ENCODE results near the gene KIF20A.

KIF20A gene

GRCh38 chr5:138210985-138211384, 32.1 kb downstream of the KIF20A start:
- WGBS (ENCODE audit: insufficient coverage): 100% methylated on average over 2 of the region's 3 CpGs

GRCh38 chr5:138212828-138213160, 33.9 kb downstream of the KIF20A start:
- no peaks in the 10 kb centered on the region for H3K27me3 ChIP-seq (replicated peaks in 2 of 5; ENCODE audit: control insufficient read depth in 4 of 5, insufficient read depth in 5 of 5, low read length in 4 of 5)
- no peak for DNase-seq
- H3K9me3 ChIP-seq (ENCODE audit: control extremely low read depth in 1 of 5, control insufficient read depth in 4 of 5, insufficient read depth in 2 of 5, low read depth in 1 of 5, low read length in 4 of 5): no peaks in the 10 kb centered on the region
- peaks cover 0 to 13% (median 9%) of the 10 kb centered on the region in 4 experiments for H3K36me3 ChIP-seq (ENCODE audit: control insufficient read depth in 4 of 4, insufficient read depth in 4 of 4, low read length in 3 of 4)
- 0% methylated on average over 8 of the region's 8 CpGs for WGBS (ENCODE audit: insufficient coverage)
- H3K27ac ChIP-seq (ENCODE audit: insufficient read depth in 1 of 2, low read depth in 1 of 2, low read length in 2 of 2, poor library complexity in 1 of 2, severe bottlenecking in 2 of 2): peak overlapping the region; percentile 94 to 97
- H3K4me3 ChIP-seq (ENCODE audit: control insufficient read depth in 1 of 7, extremely low read depth in 1 of 7, insufficient read depth in 4 of 7, low read depth in 2 of 7, low read length in 6 of 7): peak overlapping the region; percentile 80 to 100 (median 99)
- peaks cover 6 to 20% (median 12%) of the 10 kb centered on the region in 4 experiments for H3K4me1 ChIP-seq (ENCODE audit: control extremely low read depth in 1 of 4, control insufficient read depth in 4 of 4, insufficient read depth in 4 of 4, low read length in 3 of 4)
- CTCF ChIA-PET: interaction anchor here (1.0 to 2.8 kb wide), 6 partner anchors 10 to 139 kb away, joined by 3 to 18 read pairs (median 4); no protein-coding TSS in a partner anchor
- POLR2A ChIA-PET: interaction anchor here (0.6 kb wide), 1 partner anchor 268 kb away, joined by 3 read pairs; no protein-coding TSS in a partner anchor

More at GRCh38 chr5:138210985-138211384, 32.1 kb downstream of the KIF20A start:
- Histone ChIP-seq H3K4me1 (ENCODE audit: control extremely low read depth in 1 of 4, control insufficient read depth in 4 of 4, insufficient read depth in 4 of 4, low read length in 3 of 4) (peaks cover 6 to 20% (median 12%) of the 10 kb centered on the region in 4 experiments), H3K27ac (ENCODE audit: insufficient read depth in 1 of 2, low read depth in 1 of 2, low read length in 2 of 2, poor library complexity in 1 of 2, severe bottlenecking in 2 of 2) (no peak overlapping the region), H3K27me3 (replicated peaks in 2 of 5; ENCODE audit: control insufficient read depth in 4 of 5, insufficient read depth in 5 of 5, low read length in 4 of 5) (no peaks in the 10 kb centered on the region), H3K36me3 (ENCODE audit: control insufficient read depth in 4 of 4, insufficient read depth in 4 of 4, low read length in 3 of 4) (peaks cover 0 to 19% (median 18%) of the 10 kb centered on the region in 4 experiments), H3K4me3 (ENCODE audit: control insufficient read depth in 1 of 7, extremely low read depth in 1 of 7, insufficient read depth in 4 of 7, low read depth in 2 of 7, low read length in 6 of 7) (no peak overlapping the region), H3K9me3 (ENCODE audit: control extremely low read depth in 1 of 5, control insufficient read depth in 4 of 5, insufficient read depth in 2 of 5, low read depth in 1 of 5, low read length in 4 of 5) (no peaks in the 10 kb centered on the region)
- DNase-seq: no peak
- ChIA-PET POLR2A (no interaction called here), CTCF (interaction anchor here (0.8 to 2.1 kb wide), 4 partner anchors 13 to 73 kb away, joined by 3 to 8 read pairs (median 3); no protein-coding TSS in a partner anchor)

GRCh38 chr5:138213161-138214029, 34.5 kb downstream of the KIF20A start, which contains the start of gene CDC23:
TSS of gene CDC23 (minus strand) at chr5:138213323. CDS start at chr5:138213312, 11 bp downstream.
- no peaks in the 10 kb centered on the region for H3K9me3 ChIP-seq (ENCODE audit: control extremely low read depth in 1 of 5, control insufficient read depth in 4 of 5, insufficient read depth in 2 of 5, low read depth in 1 of 5, low read length in 4 of 5)
- H3K27me3 ChIP-seq (replicated peaks in 2 of 5; ENCODE audit: control insufficient read depth in 4 of 5, insufficient read depth in 5 of 5, low read length in 4 of 5): no peaks in the 10 kb centered on the region
- peak within 1 kb of the TSS; percentile 94 to 97 for H3K27ac ChIP-seq (ENCODE audit: insufficient read depth in 1 of 2, low read depth in 1 of 2, low read length in 2 of 2, poor library complexity in 1 of 2, severe bottlenecking in 2 of 2)
- ChIA-PET CTCF (interaction anchor here (1.0 to 2.8 kb wide), 7 partner anchors 9 to 138 kb away, joined by 3 to 18 read pairs (median 4); no protein-coding TSS in a partner anchor), POLR2A (interaction anchor here (0.5 to 0.6 kb wide), 2 partner anchors 18 to 269 kb away, joined by 3 to 5 read pairs; no protein-coding TSS in a partner anchor)
- H3K36me3 ChIP-seq (ENCODE audit: control insufficient read depth in 4 of 4, insufficient read depth in 4 of 4, low read length in 3 of 4): peaks cover 0 to 8% (median 5%) of the 10 kb centered on the region in 4 experiments
- peak; percentile 97 to 98 (median 97) for DNase-seq
- peaks cover 6 to 20% (median 12%) of the 10 kb centered on the region in 4 experiments for H3K4me1 ChIP-seq (ENCODE audit: control extremely low read depth in 1 of 4, control insufficient read depth in 4 of 4, insufficient read depth in 4 of 4, low read length in 3 of 4)
- WGBS (ENCODE audit: insufficient coverage): under 1% methylated on average over 26 of the region's 32 CpGs
- peak within 1 kb of the TSS; percentile 80 to 100 (median 99) for H3K4me3 ChIP-seq (ENCODE audit: control insufficient read depth in 1 of 7, extremely low read depth in 1 of 7, insufficient read depth in 4 of 7, low read depth in 2 of 7, low read length in 6 of 7)

GRCh38 chr5:138216799-138217198, 37.9 kb downstream of the KIF20A start:
- peaks cover 0 to 2% (median 0%) of the 10 kb centered on the region in 5 experiments for H3K9me3 ChIP-seq (ENCODE audit: control extremely low read depth in 1 of 5, control insufficient read depth in 4 of 5, insufficient read depth in 2 of 5, low read depth in 1 of 5, low read length in 4 of 5)
- no peak overlapping the region for H3K4me3 ChIP-seq (ENCODE audit: control insufficient read depth in 1 of 7, extremely low read depth in 1 of 7, insufficient read depth in 4 of 7, low read depth in 2 of 7, low read length in 6 of 7)
- POLR2A ChIA-PET: no interaction called here
- no peak for DNase-seq
- H3K4me1 ChIP-seq (ENCODE audit: control extremely low read depth in 1 of 4, control insufficient read depth in 4 of 4, insufficient read depth in 4 of 4, low read length in 3 of 4): peaks cover 6 to 18% (median 11%) of the 10 kb centered on the region in 4 experiments
- CTCF ChIA-PET: interaction anchor here (0.6 to 3.1 kb wide), 10 partner anchors 8 to 869 kb away, joined by 3 to 14 read pairs (median 4); partner anchors contain the start of gene GFRA3
- H3K36me3 ChIP-seq (ENCODE audit: control insufficient read depth in 4 of 4, insufficient read depth in 4 of 4, low read length in 3 of 4): no peaks in the 10 kb centered on the region
- H3K27ac ChIP-seq (ENCODE audit: insufficient read depth in 1 of 2, low read depth in 1 of 2, low read length in 2 of 2, poor library complexity in 1 of 2, severe bottlenecking in 2 of 2): no peak overlapping the region
- H3K27me3 ChIP-seq (replicated peaks in 2 of 5; ENCODE audit: control insufficient read depth in 4 of 5, insufficient read depth in 5 of 5, low read length in 4 of 5): no peaks in the 10 kb centered on the region
- WGBS (ENCODE audit: insufficient coverage): 90% methylated on average over 2 of the region's 2 CpGs

GRCh38 chr5:138223532-138223931, 44.6 kb downstream of the KIF20A start:
- peaks cover 2 to 17% (median 9%) of the 10 kb centered on the region in 5 experiments for H3K9me3 ChIP-seq (ENCODE audit: control extremely low read depth in 1 of 5, control insufficient read depth in 4 of 5, insufficient read depth in 2 of 5, low read depth in 1 of 5, low read length in 4 of 5)
- 100% methylated on average over 1 of the region's 1 CpG for WGBS (ENCODE audit: insufficient coverage)
- DNase-seq: no peak
- H3K27ac ChIP-seq (ENCODE audit: insufficient read depth in 1 of 2, low read depth in 1 of 2, low read length in 2 of 2, poor library complexity in 1 of 2, severe bottlenecking in 2 of 2): no peak overlapping the region
- H3K27me3 ChIP-seq (replicated peaks in 2 of 5; ENCODE audit: control insufficient read depth in 4 of 5, insufficient read depth in 5 of 5, low read length in 4 of 5): no peaks in the 10 kb centered on the region
- no peaks in the 10 kb centered on the region for H3K36me3 ChIP-seq (ENCODE audit: control insufficient read depth in 4 of 4, insufficient read depth in 4 of 4, low read length in 3 of 4)
- ChIA-PET POLR2A (interaction anchor here (1.1 to 1.2 kb wide), 2 partner anchors 17 to 60 kb away, joined by 4 read pairs; no protein-coding TSS in a partner anchor), CTCF (interaction anchor here (0.6 to 14.6 kb wide), 21 partner anchors 8 to 108 kb away, joined by 3 to 135 read pairs (median 6); partner anchors contain the start of genes CDC23, CDC25C and GFRA3)
- no peak overlapping the region for H3K4me3 ChIP-seq (ENCODE audit: control insufficient read depth in 1 of 7, extremely low read depth in 1 of 7, insufficient read depth in 4 of 7, low read depth in 2 of 7, low read length in 6 of 7)
- peaks cover 0 to 6% (median 2%) of the 10 kb centered on the region in 4 experiments for H3K4me1 ChIP-seq (ENCODE audit: control extremely low read depth in 1 of 4, control insufficient read depth in 4 of 4, insufficient read depth in 4 of 4, low read length in 3 of 4)

GRCh38 chr5:138224712-138225111, 45.8 kb downstream of the KIF20A start:
- DNase-seq: no peak
- no peak overlapping the region for H3K4me3 ChIP-seq (ENCODE audit: control insufficient read depth in 1 of 7, extremely low read depth in 1 of 7, insufficient read depth in 4 of 7, low read depth in 2 of 7, low read length in 6 of 7)
- H3K36me3 ChIP-seq (ENCODE audit: control insufficient read depth in 4 of 4, insufficient read depth in 4 of 4, low read length in 3 of 4): no peaks in the 10 kb centered on the region
- ChIA-PET POLR2A (interaction anchor here (1.2 kb wide), 1 partner anchor 15 kb away, joined by 4 read pairs; no protein-coding TSS in a partner anchor), CTCF (interaction anchor here (1.3 to 14.6 kb wide), 9 partner anchors 9 to 83 kb away, joined by 3 to 135 read pairs (median 12); partner anchors contain the start of gene GFRA3)
- H3K4me1 ChIP-seq (ENCODE audit: control extremely low read depth in 1 of 4, control insufficient read depth in 4 of 4, insufficient read depth in 4 of 4, low read length in 3 of 4): peaks cover 0 to 10% (median 2%) of the 10 kb centered on the region in 4 experiments
- H3K9me3 ChIP-seq (ENCODE audit: control extremely low read depth in 1 of 5, control insufficient read depth in 4 of 5, insufficient read depth in 2 of 5, low read depth in 1 of 5, low read length in 4 of 5): peaks cover 2 to 17% (median 9%) of the 10 kb centered on the region in 5 experiments
- 100% methylated on average over 3 of the region's 6 CpGs for WGBS (ENCODE audit: insufficient coverage)
- no peak overlapping the region for H3K27ac ChIP-seq (ENCODE audit: insufficient read depth in 1 of 2, low read depth in 1 of 2, low read length in 2 of 2, poor library complexity in 1 of 2, severe bottlenecking in 2 of 2)
- peaks cover 0 to 5% (median 0%) of the 10 kb centered on the region in 5 experiments for H3K27me3 ChIP-seq (replicated peaks in 2 of 5; ENCODE audit: control insufficient read depth in 4 of 5, insufficient read depth in 5 of 5, low read length in 4 of 5)

Data from common myeloid progenitor, CD34-positive (primary cell).